Nephron (organoid): ENCODE results near the gene RPL18.

Source experiments
- H3K27ac Mint-ChIP-seq, 3 experiments: 2 replicates each; pipeline ENCODE4 v1.8.0; 2020; ENCODE audit warnings: mixed read lengths in 3 of 3, mild to moderate bottlenecking in 2 of 3, moderate library complexity in 1 of 3
- H3K27me3 Mint-ChIP-seq: 2 replicates; pipeline ENCODE4 v1.8.0; 2021; ENCODE audit warnings: low read depth, mild to moderate bottlenecking, moderate library complexity, mixed read lengths
- H3K36me3 Mint-ChIP-seq: 2 replicates; pipeline ENCODE4 v1.8.0; 2020; ENCODE audit warnings: low read depth, mixed read lengths
- H3K4me1 Mint-ChIP-seq: 2 replicates; pipeline ENCODE4 v1.8.0; 2020; ENCODE audit warnings: mixed read lengths
- H3K4me3 Mint-ChIP-seq, 3 experiments: 2 replicates each; pipeline ENCODE4 v1.8.0; 2020; ENCODE audit warnings: mild to moderate bottlenecking in 3 of 3, mixed read lengths in 3 of 3, moderate library complexity in 2 of 3
- H3K9me3 Mint-ChIP-seq: 2 replicates; pipeline ENCODE4 v1.8.0; 2020; ENCODE audit warnings: mixed read lengths
- TF ChIP-seq, protein P1 (sequence below), 3 experiments: fragments of 200-600 bp; sonication (generic); IDR thresholded peaks; one replicate each; pipeline ENCODE4 v1.5.0; 2021; ENCODE audit warnings: antibody characterized with exemption in 3 of 3; ENCODE audit not compliant: unreplicated experiment in 3 of 3

Gene RPL18

GRCh38 chr19:48600679-48601417 is 18.1 kb downstream of the RPL18 start:
- no peaks in the 10 kb centered on the region for H3K9me3 Mint-ChIP-seq
- TF ChIP-seq, protein P1, sequence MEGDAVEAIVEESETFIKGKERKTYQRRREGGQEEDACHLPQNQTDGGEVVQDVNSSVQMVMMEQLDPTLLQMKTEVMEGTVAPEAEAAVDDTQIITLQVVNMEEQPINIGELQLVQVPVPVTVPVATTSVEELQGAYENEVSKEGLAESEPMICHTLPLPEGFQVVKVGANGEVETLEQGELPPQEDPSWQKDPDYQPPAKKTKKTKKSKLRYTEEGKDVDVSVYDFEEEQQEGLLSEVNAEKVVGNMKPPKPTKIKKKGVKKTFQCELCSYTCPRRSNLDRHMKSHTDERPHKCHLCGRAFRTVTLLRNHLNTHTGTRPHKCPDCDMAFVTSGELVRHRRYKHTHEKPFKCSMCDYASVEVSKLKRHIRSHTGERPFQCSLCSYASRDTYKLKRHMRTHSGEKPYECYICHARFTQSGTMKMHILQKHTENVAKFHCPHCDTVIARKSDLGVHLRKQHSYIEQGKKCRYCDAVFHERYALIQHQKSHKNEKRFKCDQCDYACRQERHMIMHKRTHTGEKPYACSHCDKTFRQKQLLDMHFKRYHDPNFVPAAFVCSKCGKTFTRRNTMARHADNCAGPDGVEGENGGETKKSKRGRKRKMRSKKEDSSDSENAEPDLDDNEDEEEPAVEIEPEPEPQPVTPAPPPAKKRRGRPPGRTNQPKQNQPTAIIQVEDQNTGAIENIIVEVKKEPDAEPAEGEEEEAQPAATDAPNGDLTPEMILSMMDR (IDR thresholded peaks at IDR 0.05; ENCODE audit: unreplicated experiment in 3 of 3), result no peak
- no peaks in the 10 kb centered on the region for H3K4me1 Mint-ChIP-seq
- no peak overlapping the region for H3K27ac Mint-ChIP-seq
- H3K27me3 Mint-ChIP-seq, result no peaks in the 10 kb centered on the region
- no peaks in the 10 kb centered on the region for H3K36me3 Mint-ChIP-seq
- no peak overlapping the region for H3K4me3 Mint-ChIP-seq

DNA sequence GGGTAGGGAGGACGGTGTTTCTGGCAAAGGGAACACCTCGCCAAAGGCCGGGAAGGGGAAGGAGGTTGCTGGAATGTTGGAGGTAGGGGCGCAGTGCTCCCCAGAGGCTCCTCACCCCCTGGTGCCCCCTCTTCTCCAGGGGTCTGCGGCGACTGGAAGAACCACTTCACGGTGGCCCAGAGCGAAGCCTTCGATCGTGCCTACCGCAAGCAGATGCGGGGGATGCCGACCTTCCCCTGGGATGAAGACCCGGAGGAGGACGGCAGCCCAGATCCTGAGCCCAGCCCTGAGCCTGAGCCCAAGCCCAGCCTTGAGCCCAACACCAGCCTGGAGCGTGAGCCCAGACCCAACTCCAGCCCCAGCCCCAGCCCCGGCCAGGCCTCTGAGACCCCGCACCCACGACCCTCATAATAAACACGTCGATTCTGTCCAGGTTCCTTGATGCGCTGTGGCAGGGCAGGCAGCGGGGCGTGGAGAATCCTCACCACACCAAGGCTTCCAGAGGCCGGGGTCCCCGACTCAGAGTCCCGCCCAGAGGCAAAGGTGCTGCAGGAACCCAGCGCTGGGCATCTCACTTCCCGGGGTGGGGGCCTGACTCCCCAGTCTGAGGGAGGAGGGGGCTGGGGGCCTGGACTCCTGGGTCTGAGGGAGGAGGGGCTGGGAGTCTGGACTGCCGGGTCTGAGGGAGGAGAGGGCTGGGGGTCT is 19.8 kb downstream of the RPL18 start:
- H3K4me1 Mint-ChIP-seq, result no peaks in the 10 kb centered on the region
- H3K4me3 Mint-ChIP-seq, result no peak overlapping the region
- H3K9me3 Mint-ChIP-seq, result no peaks in the 10 kb centered on the region
- no peak overlapping the region for H3K27ac Mint-ChIP-seq
- no peaks in the 10 kb centered on the region for H3K27me3 Mint-ChIP-seq
- no peaks in the 10 kb centered on the region for H3K36me3 Mint-ChIP-seq
- TF ChIP-seq, protein P1 (IDR thresholded peaks at IDR 0.05; ENCODE audit: unreplicated experiment in 3 of 3), result no peak

DNA sequence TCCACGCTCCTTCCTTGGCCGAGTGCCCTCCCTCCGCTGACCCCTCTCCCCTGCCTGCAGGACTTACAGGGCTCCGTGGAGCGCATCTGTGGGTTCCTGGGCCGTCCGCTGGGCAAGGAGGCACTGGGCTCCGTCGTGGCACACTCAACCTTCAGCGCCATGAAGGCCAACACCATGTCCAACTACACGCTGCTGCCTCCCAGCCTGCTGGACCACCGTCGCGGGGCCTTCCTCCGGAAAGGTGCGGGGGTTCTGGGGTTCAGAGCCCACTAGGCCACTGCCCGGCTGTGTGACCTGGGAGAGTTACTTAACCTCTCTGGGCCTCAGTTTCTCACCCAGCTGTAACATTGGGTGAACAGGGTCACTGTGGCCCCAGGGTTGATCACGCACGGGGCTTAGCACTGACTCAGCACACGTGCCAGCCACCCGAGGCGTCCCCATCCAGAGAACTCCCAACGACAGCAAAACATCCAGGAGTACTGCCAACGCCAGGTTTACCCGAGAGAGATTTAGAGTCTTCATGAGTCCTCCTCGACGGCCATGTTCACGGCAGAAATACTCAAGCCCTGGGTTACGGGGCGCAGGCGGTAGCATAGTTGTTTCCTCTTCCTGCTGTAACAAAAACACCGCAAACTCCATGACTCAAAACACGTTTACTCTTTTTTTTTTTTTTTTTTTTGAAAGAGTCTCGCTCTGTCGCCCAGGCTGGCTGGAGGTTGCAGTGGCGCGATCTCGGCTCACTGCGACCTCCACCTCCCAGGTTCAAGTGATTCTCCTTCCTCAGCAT is 22.1 kb downstream of the RPL18 start:
- Mint-ChIP-seq H3K4me3 (no peak overlapping the region), H3K4me1 (no peaks in the 10 kb centered on the region), H3K36me3 (no peaks in the 10 kb centered on the region), H3K27ac (no peak overlapping the region), H3K27me3 (peaks cover 4% of the 10 kb centered on the region), H3K9me3 (no peaks in the 10 kb centered on the region)
- TF ChIP-seq, protein P1 (IDR thresholded peaks at IDR 0.05; ENCODE audit: unreplicated experiment in 3 of 3), result no peak

DNA sequence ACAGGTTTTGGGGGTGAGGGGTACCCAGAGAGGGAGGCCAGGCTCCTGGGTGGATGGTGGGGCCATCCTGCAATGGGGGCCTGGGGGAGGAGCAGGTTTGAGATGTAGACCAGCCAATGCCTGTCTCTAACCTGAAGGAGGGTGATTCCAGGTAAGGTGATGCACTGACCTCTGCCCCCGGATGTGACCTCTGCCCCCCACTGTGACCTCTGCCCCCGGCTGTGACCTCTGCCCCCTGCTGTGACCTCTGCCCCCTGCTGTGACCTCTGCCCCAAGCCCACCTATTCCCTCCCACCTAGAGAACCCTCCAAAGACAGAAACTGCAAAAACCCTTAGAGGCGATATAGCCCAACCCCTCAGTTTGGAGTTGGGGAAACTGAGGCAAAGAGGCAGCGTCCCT is 22.7 kb downstream of the RPL18 start:
- Mint-ChIP-seq H3K36me3 (no peaks in the 10 kb centered on the region), H3K4me1 (no peaks in the 10 kb centered on the region), H3K27ac (no peak overlapping the region), H3K27me3 (peaks cover 9% of the 10 kb centered on the region), H3K4me3 (no peak overlapping the region), H3K9me3 (no peaks in the 10 kb centered on the region)
- TF ChIP-seq, protein P1 (IDR thresholded peaks at IDR 0.05; ENCODE audit: unreplicated experiment in 3 of 3), result no peak

- Mint-ChIP-seq H3K36me3 (no peaks in the 10 kb centered on the region), H3K27me3 (peaks cover 13% of the 10 kb centered on the region), H3K4me3 (no peak overlapping the region), H3K4me1 (no peaks in the 10 kb centered on the region), H3K27ac (no peak overlapping the region), H3K9me3 (no peaks in the 10 kb centered on the region)
- TF ChIP-seq, protein P1 (IDR thresholded peaks at IDR 0.05; ENCODE audit: unreplicated experiment in 3 of 3), result no peak
These were observed 23.1 kb downstream of the RPL18 start for GRCh38 chr19:48595833-48596232.
